CD4-positive, alpha-beta T cell (primary cell): ENCODE results near the gene INSYN2B. TPM values are rescaled to one million over a fixed set of nuclear protein-coding genes. Genes with fewer than 3 reads are reported as not detected.

Experiments used
- ATAC-seq: fragments of 200-7000 bp; cut with Tn5 transposase; one replicate; pipeline ENCODE4 v1.10.0; 2022; ENCODE audit warnings: mild to moderate bottlenecking; ENCODE audit not compliant: poor library complexity
- CTCF ChIA-PET: fragments of 350-600 bp; sonication (Branson Sonifier 250); formaldehyde crosslinking; loops from one replicate; lab custom pipeline; 2021; ENCODE audit warnings: antibody characterized with exemption, inconsistent platforms; lab: Charles Lee
- POLR2A ChIA-PET: fragments of 350-600 bp; sonication (Branson Sonifier 250); formaldehyde crosslinking; loops from one replicate; lab custom pipeline; 2021; ENCODE audit warnings: antibody characterized with exemption, inconsistent platforms; lab: Charles Lee
- DNase-seq, 14 experiments: peaks; one replicate each; pipeline ENCODE4 v3.0.0-alpha.2; 2013 to 2020; ENCODE audit warnings: mixed read lengths in 2 of 14
- H3K27ac ChIP-seq, 2 donors: one replicate each; pipeline versions ENCODE4 v1.5.1 to v1.7.0; 2013; ENCODE audit warnings: low read length in 2 of 2, low read depth in 1 of 2, mild to moderate bottlenecking in 1 of 2
- H3K27me3 ChIP-seq, 2 experiments: 1 replicate in 1 of 2; 2 replicates in 1 of 2; pipeline versions ENCODE4 v1.6.1 to v1.7.0; 2013; ENCODE audit warnings: low read length in 2 of 2, control low read depth in 1 of 2, mild to moderate bottlenecking in 1 of 2, moderate library complexity in 1 of 2; ENCODE audit not compliant: insufficient read depth in 2 of 2, control insufficient read depth in 1 of 2
- H3K36me3 ChIP-seq: one replicate; pipeline ENCODE4 v1.6.1; 2013; ENCODE audit warnings: low read length, control low read depth; ENCODE audit not compliant: insufficient read depth
- H3K4me1 ChIP-seq: one replicate; pipeline ENCODE4 v1.6.1; 2013; ENCODE audit warnings: low read length, control low read depth; ENCODE audit not compliant: insufficient read depth
- H3K4me3 ChIP-seq: one replicate; pipeline ENCODE4 v1.5.1; 2013; ENCODE audit warnings: mild to moderate bottlenecking, low read length, moderate library complexity
- H3K9me3 ChIP-seq, 2 experiments: 1 replicate in 1 of 2; 2 replicates in 1 of 2; pipeline versions ENCODE4 v1.6.1 to v1.7.0; 2013; ENCODE audit warnings: low read length in 2 of 2, mild to moderate bottlenecking in 2 of 2, control low read depth in 1 of 2, moderate library complexity in 1 of 2; ENCODE audit not compliant: control insufficient read depth in 1 of 2, insufficient read depth in 1 of 2
- H3K27ac Mint-ChIP-seq: one replicate; pipeline ENCODE4 v1.8.0; 2020; ENCODE audit warnings: mixed read lengths
- H3K27me3 Mint-ChIP-seq: one replicate; pipeline ENCODE4 v1.8.0; 2021; ENCODE audit warnings: mixed read lengths
- H3K36me3 Mint-ChIP-seq: one replicate; pipeline ENCODE4 v1.8.0; 2021; ENCODE audit warnings: low read depth, mixed read lengths
- H3K4me1 Mint-ChIP-seq: one replicate; pipeline ENCODE4 v1.8.0; 2021; ENCODE audit warnings: low read depth, mixed read lengths
- H3K4me3 Mint-ChIP-seq: one replicate; pipeline ENCODE4 v1.8.0; 2020; ENCODE audit warnings: mild to moderate bottlenecking, mixed read lengths
- H3K9me3 Mint-ChIP-seq: one replicate; pipeline ENCODE4 v1.8.0; 2020; ENCODE audit warnings: mixed read lengths
- CTCF ChIP-seq: fragments of 200-600 bp; IDR thresholded peaks from one replicate; pipeline ENCODE4 v1.8.0; 2022; ENCODE audit warnings: antibody characterized with exemption, mild to moderate bottlenecking
- intact Hi-C, 2 experiments: fragments of 100-400 bp; cut with DNase I in 1 of 2; cut with micrococcal nuclease in 1 of 2; formaldehyde crosslinking; loops; one replicate each; pipeline versions ENCODE4 v1.15.1 to v1.9.0; 2023 to 2025; cut with DNase I, micrococcal nuclease
- total RNA-seq, 174 experiments: library from RNA in 2 of 174; stranded (reverse) in 2 of 174; gene quantifications; one replicate each; pipeline ENCODE4 v1.2.3 and lab custom pipeline; 2021 to 2026

The INSYN2B gene
- total RNA-seq, 2 experiments from 2014 or later, result not detected

- no peaks in the 10 kb centered on the region for H3K9me3 Mint-ChIP-seq
- H3K4me1 Mint-ChIP-seq, result no peaks in the 10 kb centered on the region
- no peak for TF ChIP-seq CTCF
- H3K4me3 ChIP-seq, result no peak overlapping the region
- CTCF ChIA-PET, result no interaction called here
- H3K27ac ChIP-seq, result no peak overlapping the region
- POLR2A ChIA-PET, result no interaction called here
- no peak overlapping the region for H3K4me3 Mint-ChIP-seq
- no peaks in the 10 kb centered on the region for H3K4me1 ChIP-seq
- H3K9me3 ChIP-seq, result no peaks in the 10 kb centered on the region
- H3K27me3 ChIP-seq, result no peaks in the 10 kb centered on the region
- DNase-seq, result no peak
- H3K27ac Mint-ChIP-seq, result no peak overlapping the region
- intact Hi-C loops, result no loop called here
- peaks cover 92% of the 10 kb centered on the region for H3K36me3 Mint-ChIP-seq
- ATAC-seq, result no peak
- peaks cover 64% of the 10 kb centered on the region for H3K36me3 ChIP-seq
- H3K27me3 Mint-ChIP-seq, result no peaks in the 10 kb centered on the region
Observed at GRCh38 chr5:170006021-170006420, 25.7 kb upstream of the INSYN2B start.

- CTCF ChIA-PET, result no interaction called here
- no peak overlapping the region for H3K27ac ChIP-seq
- peaks cover 68% of the 10 kb centered on the region for H3K36me3 ChIP-seq
- Mint-ChIP-seq H3K4me3 (no peak overlapping the region), H3K27ac (no peak overlapping the region), H3K27me3 (no peaks in the 10 kb centered on the region), H3K36me3 (peaks cover 87% of the 10 kb centered on the region), H3K4me1 (no peaks in the 10 kb centered on the region), H3K9me3 (no peaks in the 10 kb centered on the region)
- no peak for TF ChIP-seq CTCF
- H3K27me3 ChIP-seq, result no peaks in the 10 kb centered on the region
- intact Hi-C loops, result no loop called here
- ATAC-seq, result no peak
- no peaks in the 10 kb centered on the region for H3K4me1 ChIP-seq
- no peak for DNase-seq
- H3K4me3 ChIP-seq, result no peak overlapping the region
- POLR2A ChIA-PET, result no interaction called here
- H3K9me3 ChIP-seq, result no peaks in the 10 kb centered on the region
Observed at GRCh38 chr5:170000155-170000554, 19.9 kb upstream of the INSYN2B start.

DNA sequence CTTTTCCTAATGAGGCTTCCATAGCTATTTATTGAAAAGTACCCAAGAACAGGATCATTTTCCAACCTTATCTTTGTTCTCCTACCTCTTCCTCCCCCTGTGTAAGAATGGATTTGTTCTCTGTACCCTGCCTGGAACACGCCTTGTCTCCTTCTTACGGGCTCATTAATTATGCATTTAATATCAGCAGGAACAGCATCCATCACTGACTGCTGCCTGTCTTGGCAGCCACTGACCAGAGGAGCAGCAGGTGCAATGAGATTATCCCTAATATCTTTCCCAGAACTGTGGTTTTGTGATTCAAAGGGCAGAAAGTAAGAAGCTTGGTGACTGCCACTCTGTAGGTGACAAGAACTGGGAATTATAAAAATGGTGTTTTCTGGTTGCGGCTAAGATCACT, 19.3 kb upstream of the INSYN2B start:
- ATAC-seq (no peak), DNase-seq (no peak)
- Mint-ChIP-seq H3K27me3 (no peaks in the 10 kb centered on the region), H3K9me3 (no peaks in the 10 kb centered on the region), H3K27ac (no peak overlapping the region), H3K4me1 (no peaks in the 10 kb centered on the region), H3K36me3 (peaks cover 89% of the 10 kb centered on the region), H3K4me3 (no peak overlapping the region)
- Histone ChIP-seq H3K36me3 (peaks cover 73% of the 10 kb centered on the region), H3K27ac (no peak overlapping the region), H3K4me3 (no peak overlapping the region), H3K27me3 (no peaks in the 10 kb centered on the region), H3K9me3 (no peaks in the 10 kb centered on the region), H3K4me1 (no peaks in the 10 kb centered on the region)
- POLR2A ChIA-PET, result no interaction called here
- no peak for TF ChIP-seq CTCF
- intact Hi-C loops, result no loop called here
- CTCF ChIA-PET, result no interaction called here
